ENCODE results near the gene C12orf54.

DNA sequence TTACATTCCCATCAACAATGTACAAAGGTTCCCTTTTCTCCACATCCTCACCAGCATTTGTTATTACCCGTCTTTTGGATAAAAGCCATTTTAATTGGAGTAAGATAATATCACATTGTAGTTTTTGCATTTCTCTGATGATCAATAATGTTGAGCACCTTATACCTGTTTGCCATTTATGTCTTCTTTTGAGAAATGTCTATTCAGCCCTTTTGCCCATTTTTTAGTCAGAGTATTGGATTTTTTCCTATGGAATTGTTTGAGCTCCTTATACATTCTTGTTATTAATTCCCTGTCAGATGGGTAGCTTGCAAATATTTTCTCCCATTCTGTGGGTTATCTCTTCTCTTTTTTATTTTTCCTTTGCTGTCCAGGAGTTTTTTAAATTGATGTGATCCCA lies 32.4 kb downstream of the C12orf54 start:
- TF ChIP-seq, protein P1, sequence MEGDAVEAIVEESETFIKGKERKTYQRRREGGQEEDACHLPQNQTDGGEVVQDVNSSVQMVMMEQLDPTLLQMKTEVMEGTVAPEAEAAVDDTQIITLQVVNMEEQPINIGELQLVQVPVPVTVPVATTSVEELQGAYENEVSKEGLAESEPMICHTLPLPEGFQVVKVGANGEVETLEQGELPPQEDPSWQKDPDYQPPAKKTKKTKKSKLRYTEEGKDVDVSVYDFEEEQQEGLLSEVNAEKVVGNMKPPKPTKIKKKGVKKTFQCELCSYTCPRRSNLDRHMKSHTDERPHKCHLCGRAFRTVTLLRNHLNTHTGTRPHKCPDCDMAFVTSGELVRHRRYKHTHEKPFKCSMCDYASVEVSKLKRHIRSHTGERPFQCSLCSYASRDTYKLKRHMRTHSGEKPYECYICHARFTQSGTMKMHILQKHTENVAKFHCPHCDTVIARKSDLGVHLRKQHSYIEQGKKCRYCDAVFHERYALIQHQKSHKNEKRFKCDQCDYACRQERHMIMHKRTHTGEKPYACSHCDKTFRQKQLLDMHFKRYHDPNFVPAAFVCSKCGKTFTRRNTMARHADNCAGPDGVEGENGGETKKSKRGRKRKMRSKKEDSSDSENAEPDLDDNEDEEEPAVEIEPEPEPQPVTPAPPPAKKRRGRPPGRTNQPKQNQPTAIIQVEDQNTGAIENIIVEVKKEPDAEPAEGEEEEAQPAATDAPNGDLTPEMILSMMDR (IDR thresholded peaks at IDR 0.05): no peak
- TF ChIP-seq POLR2A (IDR thresholded peaks at IDR 0.05): no peak
